HG03095 (cell line): Measurements from ENCODE around the gene GNB3.
A peak's percentile ranks its signal among the peaks of the same experiment; 100 is the strongest.
"Not testable (repeated sequence)": the region's sequence is repeated elsewhere in the genome, so short reads cannot be mapped to it uniquely, and the experiment has no call there.

Experiments used
- ATAC-seq: cut with Tn5 transposase; IDR thresholded peaks from one replicate; pipeline ENCODE4 v1.9.1; 2021; ENCODE audit warnings: moderate library complexity; ENCODE audit not compliant: unreplicated experiment

GNB3 gene

GRCh38 chr12:6874015-6874368, 33.3 kb downstream of the GNB3 start:
- ATAC-seq: not testable (repeated sequence)

- ATAC-seq: not testable (repeated sequence)
Observed at GRCh38 chr12:6879824-6880223, 39.1 kb downstream of the GNB3 start.

GRCh38 chr12:6883252-6883651, 42.5 kb downstream of the GNB3 start:
- ATAC-seq: no peak

- no peak for ATAC-seq
Observed at GRCh38 chr12:6883683-6884082, 43.0 kb downstream of the GNB3 start.

- no peak for ATAC-seq
Observed at GRCh38 chr12:6884539-6884938, 43.8 kb downstream of the GNB3 start.

GRCh38 chr12:6886206-6886999, 45.7 kb downstream of the GNB3 start:
- not testable (repeated sequence) for ATAC-seq

GRCh38 chr12:6887460-6887859, 46.7 kb downstream of the GNB3 start:
- no peak for ATAC-seq

GRCh38 chr12:6888360-6888759, 47.6 kb downstream of the GNB3 start:
- no peak for ATAC-seq

- not testable (repeated sequence) for ATAC-seq
Observed at GRCh38 chr12:6888794-6889193, 48.1 kb downstream of the GNB3 start.

- not testable (repeated sequence) for ATAC-seq
Observed at GRCh38 chr12:6889775-6890573, 49.2 kb downstream of the GNB3 start.

GRCh38 chr12:6890789-6891645, 50.3 kb downstream of the GNB3 start:
- peak; percentile 91 for ATAC-seq

- peak; percentile 6 for ATAC-seq
Observed at GRCh38 chr12:6891646-6892001, 50.9 kb downstream of the GNB3 start.

GRCh38 chr12:6892683-6893082, 52.0 kb downstream of the GNB3 start:
- not testable (repeated sequence) for ATAC-seq

- ATAC-seq: no peak
Observed at GRCh38 chr12:6894321-6894720, 53.6 kb downstream of the GNB3 start.
